Subcutaneous abdominal adipose tissue (tissue), 5 donors: ENCODE data around the gene PPIL4.

ENCODE experiments used
- H3K27ac ChIP-seq: one replicate; pipeline ENCODE4 v1.7.0; 2013; ENCODE audit warnings: low read depth, mild to moderate bottlenecking, inconsistent platforms, low read length, moderate library complexity
- H3K27me3 ChIP-seq, 5 donors: one replicate each; pipeline ENCODE4 v1.7.0; 2013; ENCODE audit warnings: low read length in 5 of 5, inconsistent platforms in 1 of 5; ENCODE audit not compliant: control insufficient read depth in 5 of 5, insufficient read depth in 4 of 5
- H3K36me3 ChIP-seq, 5 donors: one replicate each; pipeline ENCODE4 v1.7.0; 2013; ENCODE audit warnings: low read length in 5 of 5; ENCODE audit not compliant: control insufficient read depth in 5 of 5, insufficient read depth in 5 of 5
- H3K4me1 ChIP-seq, 5 donors: one replicate each; pipeline ENCODE4 v1.7.0; 2013; ENCODE audit warnings: low read length in 5 of 5, mild to moderate bottlenecking in 3 of 5, moderate library complexity in 1 of 5; ENCODE audit not compliant: control insufficient read depth in 5 of 5, insufficient read depth in 5 of 5
- H3K4me3 ChIP-seq, 5 donors: one replicate each; pipeline ENCODE4 v1.7.0; 2013; ENCODE audit warnings: low read length in 5 of 5, low read depth in 1 of 5
- H3K9ac ChIP-seq, 5 donors: one replicate each; pipeline ENCODE4 v1.7.0; 2013; ENCODE audit warnings: low read length in 5 of 5, mild to moderate bottlenecking in 4 of 5, moderate library complexity in 3 of 5
- H3K9me3 ChIP-seq, 5 donors: one replicate each; pipeline ENCODE4 v1.7.0; 2013; ENCODE audit warnings: low read length in 5 of 5; ENCODE audit not compliant: control insufficient read depth in 5 of 5
- donor health status: healthy.
- donor health status: healthy.
- donor health status: healthy.
- donor health status: healthy.
- donor health status: healthy.

Gene PPIL4

DNA sequence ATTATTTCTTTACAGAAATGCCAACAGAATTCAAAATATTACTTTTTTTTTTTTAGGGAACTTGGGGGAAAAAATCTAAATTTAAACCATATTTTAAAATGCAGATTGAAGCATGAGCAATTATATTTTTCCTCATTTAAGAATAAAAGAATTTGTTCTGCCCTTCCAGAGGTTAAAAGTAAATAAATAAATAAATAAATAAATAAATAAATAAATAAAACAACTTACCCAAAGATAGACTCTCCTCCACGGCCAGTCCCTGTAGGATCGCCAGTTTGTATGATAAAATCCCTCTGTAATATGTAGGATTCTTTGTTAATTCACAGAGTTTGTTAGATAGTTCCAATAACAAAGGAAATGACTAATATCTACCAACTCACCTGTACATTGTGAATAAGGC, 4.7 kb downstream of the PPIL4 start:
- no peak overlapping the region for H3K27ac ChIP-seq
- no peaks in the 10 kb centered on the region for H3K27me3 ChIP-seq
- H3K4me1 ChIP-seq: peaks cover 0 to 18% (median 18%) of the 10 kb centered on the region in 5 donors
- H3K9ac ChIP-seq: no peak overlapping the region
- H3K36me3 ChIP-seq: peaks cover 10 to 45% (median 31%) of the 10 kb centered on the region in 5 donors
- no peak overlapping the region for H3K4me3 ChIP-seq
- H3K9me3 ChIP-seq: no peaks in the 10 kb centered on the region

DNA sequence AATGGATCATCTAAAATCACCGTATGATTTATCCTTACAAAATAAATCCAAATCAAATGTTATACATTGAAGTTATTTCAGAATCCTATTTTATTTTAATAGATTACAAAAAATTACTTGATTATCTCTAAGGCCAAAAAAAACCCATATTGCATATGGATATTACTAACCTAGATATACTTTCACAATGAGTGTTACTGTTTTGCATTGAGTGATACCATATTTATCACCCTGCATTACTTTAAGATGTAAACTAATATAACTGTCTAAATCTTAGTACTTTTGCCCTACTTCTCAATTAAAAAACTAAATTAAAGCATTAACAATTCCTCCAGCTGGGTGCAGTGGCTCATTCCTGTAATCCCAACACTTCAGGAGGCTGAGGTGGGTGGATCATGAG, 11.1 kb downstream of the PPIL4 start:
- Histone ChIP-seq H3K4me1 (no peaks in the 10 kb centered on the region), H3K27me3 (no peaks in the 10 kb centered on the region), H3K9me3 (no peaks in the 10 kb centered on the region), H3K9ac (no peak overlapping the region), H3K36me3 (peaks cover 45 to 94% (median 68%) of the 10 kb centered on the region in 5 donors), H3K27ac (no peak overlapping the region), H3K4me3 (no peak overlapping the region)

DNA sequence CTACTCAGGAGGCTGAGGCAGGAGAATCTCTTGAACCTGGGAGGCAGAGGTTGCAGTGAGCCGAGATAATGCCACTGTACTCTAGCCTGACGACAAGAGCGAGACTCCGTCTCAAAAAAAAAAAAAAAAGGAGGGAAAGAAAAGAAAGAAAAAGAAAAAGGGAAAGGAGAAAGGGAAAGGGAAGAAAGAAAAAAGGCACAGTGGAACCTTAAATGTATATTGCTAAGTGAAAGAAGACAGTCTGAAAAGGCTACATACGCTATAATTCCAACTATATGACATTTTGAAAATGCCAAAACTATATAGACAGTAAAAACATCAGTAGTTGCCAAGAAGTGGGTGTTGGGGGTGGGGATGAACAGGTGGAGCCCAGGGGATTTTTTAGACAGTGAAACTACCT, 16.2 kb downstream of the PPIL4 start:
- Histone ChIP-seq H3K36me3 (peaks cover 51 to 91% (median 65%) of the 10 kb centered on the region in 5 donors), H3K4me1 (no peaks in the 10 kb centered on the region), H3K4me3 (no peak overlapping the region)

GRCh38 chr6:149515494-149515893, 30.3 kb downstream of the PPIL4 start:
- Histone ChIP-seq H3K27me3 (no peaks in the 10 kb centered on the region), H3K4me3 (no peak overlapping the region), H3K9ac (no peak overlapping the region), H3K4me1 (no peaks in the 10 kb centered on the region), H3K9me3 (no peaks in the 10 kb centered on the region), H3K36me3 (peaks cover 13 to 45% (median 37%) of the 10 kb centered on the region in 5 donors), H3K27ac (no peak overlapping the region)

More for the DNA sequence above, 16.2 kb downstream of the PPIL4 start:
- H3K9ac ChIP-seq: no peak overlapping the region
- no peak overlapping the region for H3K27ac ChIP-seq
- H3K27me3 ChIP-seq: no peaks in the 10 kb centered on the region
- H3K9me3 ChIP-seq: no peaks in the 10 kb centered on the region

GRCh38 chr6:149513915-149514314, 31.9 kb downstream of the PPIL4 start:
- Histone ChIP-seq H3K4me1 (no peaks in the 10 kb centered on the region), H3K27ac (no peak overlapping the region), H3K9me3 (no peaks in the 10 kb centered on the region), H3K27me3 (no peaks in the 10 kb centered on the region), H3K36me3 (peaks cover 14 to 38% (median 36%) of the 10 kb centered on the region in 5 donors), H3K4me3 (no peak overlapping the region), H3K9ac (no peak overlapping the region)

- no peak overlapping the region for H3K27ac ChIP-seq
- no peaks in the 10 kb centered on the region for H3K27me3 ChIP-seq
- H3K4me1 ChIP-seq: no peaks in the 10 kb centered on the region
- H3K9ac ChIP-seq: no peak overlapping the region
- H3K4me3 ChIP-seq: no peak overlapping the region
- H3K36me3 ChIP-seq: peaks cover 14 to 34% (median 16%) of the 10 kb centered on the region in 5 donors
- H3K9me3 ChIP-seq: no peaks in the 10 kb centered on the region
Observed at GRCh38 chr6:149510793-149511512, 34.9 kb downstream of the PPIL4 start.

GRCh38 chr6:149508485-149508884, 37.4 kb downstream of the PPIL4 start:
- Histone ChIP-seq H3K27ac (no peak overlapping the region), H3K9me3 (no peaks in the 10 kb centered on the region), H3K4me3 (no peak overlapping the region), H3K4me1 (no peaks in the 10 kb centered on the region), H3K36me3 (peaks cover 16 to 39% (median 24%) of the 10 kb centered on the region in 5 donors), H3K27me3 (no peaks in the 10 kb centered on the region), H3K9ac (no peak overlapping the region)

DNA sequence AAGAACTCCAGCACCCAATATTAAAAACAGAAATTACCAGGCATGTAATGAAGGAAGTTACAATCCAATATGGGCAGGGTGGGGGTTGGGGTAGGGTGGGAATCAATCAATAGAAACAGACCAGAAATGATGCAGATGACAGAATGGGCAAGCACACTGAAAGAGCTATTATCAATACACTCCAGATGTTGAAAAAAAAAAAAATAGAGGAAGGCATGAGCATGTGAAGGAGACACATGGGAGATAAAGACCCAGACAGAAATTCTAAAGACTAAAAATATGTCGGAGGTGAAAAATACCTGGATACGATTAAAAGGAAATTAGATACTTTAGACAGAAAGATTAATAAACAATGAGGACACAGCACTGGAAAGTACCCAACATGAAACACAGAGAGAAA, 42.0 kb downstream of the PPIL4 start:
- no peak overlapping the region for H3K9ac ChIP-seq
- no peaks in the 10 kb centered on the region for H3K9me3 ChIP-seq
- no peak overlapping the region for H3K27ac ChIP-seq
- peaks cover 0 to 12% (median 2%) of the 10 kb centered on the region in 5 donors for H3K4me1 ChIP-seq
- H3K4me3 ChIP-seq: no peak overlapping the region
- H3K27me3 ChIP-seq: no peaks in the 10 kb centered on the region
- H3K36me3 ChIP-seq: peaks cover 2 to 29% (median 8%) of the 10 kb centered on the region in 5 donors

- Histone ChIP-seq H3K9me3 (no peaks in the 10 kb centered on the region), H3K36me3 (peaks cover 2 to 27% (median 8%) of the 10 kb centered on the region in 5 donors)
Observed at GRCh38 chr6:149503276-149503675, 42.6 kb downstream of the PPIL4 start.

DNA sequence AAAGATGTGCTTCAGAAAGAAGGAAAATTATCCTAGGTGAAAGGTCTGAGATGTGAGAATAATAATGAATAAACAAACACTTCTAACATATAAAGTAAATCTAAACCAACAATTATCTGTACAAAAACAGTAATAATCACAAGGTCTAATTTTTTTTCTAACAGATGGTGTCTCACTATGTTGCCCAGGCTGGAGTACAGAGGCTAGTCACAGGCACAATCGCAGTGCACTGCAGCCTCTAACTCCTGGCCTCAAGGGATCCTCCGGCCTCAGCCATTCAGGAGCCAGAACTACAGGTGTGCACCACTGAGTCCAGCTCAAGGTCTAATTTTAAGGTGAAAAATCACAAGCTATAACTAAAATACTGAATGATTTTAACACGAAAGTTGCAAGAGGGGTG, 44.1 kb downstream of the PPIL4 start:
- H3K36me3 ChIP-seq: peaks cover 2 to 19% (median 8%) of the 10 kb centered on the region in 5 donors
- no peaks in the 10 kb centered on the region for H3K27me3 ChIP-seq
- peaks cover 0 to 18% (median 2%) of the 10 kb centered on the region in 5 donors for H3K4me1 ChIP-seq
- H3K9ac ChIP-seq: no peak overlapping the region
- no peak overlapping the region for H3K27ac ChIP-seq
- H3K4me3 ChIP-seq: no peak overlapping the region
- no peaks in the 10 kb centered on the region for H3K9me3 ChIP-seq

More at GRCh38 chr6:149503276-149503675, 42.6 kb downstream of the PPIL4 start:
- H3K27me3 ChIP-seq: no peaks in the 10 kb centered on the region
- H3K9ac ChIP-seq: no peak overlapping the region
- H3K4me1 ChIP-seq: peaks cover 0 to 18% (median 2%) of the 10 kb centered on the region in 5 donors
- H3K4me3 ChIP-seq: no peak overlapping the region
- H3K27ac ChIP-seq: no peak overlapping the region
